H9 (cell line): Measurements from ENCODE around the gene APRT. TPM values are rescaled to one million over a fixed set of nuclear protein-coding genes. Genes with fewer than 3 reads are reported as not detected.

Experiments
- DNase-seq: peaks from one replicate; pipeline ENCODE4 v3.0.0-alpha.2; 2017
- H2AFZ ChIP-seq: one replicate; pipeline ENCODE4 v1.6.1; 2013; ENCODE audit warnings: mild to moderate bottlenecking, low read length, control low read depth, moderate library complexity
- H2AK5ac ChIP-seq: 2 replicates; pipeline ENCODE4 v1.6.1; 2013; ENCODE audit warnings: low read length, control low read depth, mixed read lengths; ENCODE audit not compliant: insufficient read length
- H2BK120ac ChIP-seq: one replicate; pipeline ENCODE4 v1.6.1; 2013; ENCODE audit warnings: low read depth, mild to moderate bottlenecking, low read length, control low read depth, inconsistent platforms; ENCODE audit not compliant: poor library complexity, severe bottlenecking
- H2BK12ac ChIP-seq: 2 replicates; pipeline ENCODE4 v1.6.1; 2013; ENCODE audit warnings: low read length, control low read depth, mixed read lengths, low read depth; ENCODE audit not compliant: insufficient read length
- H2BK15ac ChIP-seq: 2 replicates; pipeline ENCODE4 v1.6.1; 2013; ENCODE audit warnings: low read depth, low read length, control low read depth
- H2BK20ac ChIP-seq: one replicate; pipeline ENCODE4 v1.6.1; 2013; ENCODE audit warnings: low read depth, mild to moderate bottlenecking, low read length, control low read depth, inconsistent platforms; ENCODE audit not compliant: poor library complexity, severe bottlenecking
- H2BK5ac ChIP-seq: 2 replicates; pipeline ENCODE4 v1.6.1; 2013; ENCODE audit warnings: low read length, control low read depth, mixed read lengths; ENCODE audit not compliant: insufficient read length
- H3K14ac ChIP-seq: 2 replicates; pipeline ENCODE4 v1.6.1; 2013; ENCODE audit warnings: low read length, control low read depth; ENCODE audit not compliant: insufficient read depth
- H3K18ac ChIP-seq: 2 replicates; pipeline ENCODE4 v1.6.1; 2013; ENCODE audit warnings: low read depth, mild to moderate bottlenecking, mixed read lengths, low read length, control low read depth; ENCODE audit not compliant: insufficient read length
- H3K23ac ChIP-seq: 2 replicates; pipeline ENCODE4 v1.6.1; 2013; ENCODE audit warnings: low read length, control low read depth, mixed read lengths, low read depth; ENCODE audit not compliant: insufficient read length
- H3K23me2 ChIP-seq: 2 replicates; pipeline ENCODE4 v1.6.1; 2013; ENCODE audit warnings: low read depth, mild to moderate bottlenecking, mixed read lengths, low read length, control low read depth; ENCODE audit not compliant: insufficient read length, poor library complexity, severe bottlenecking
- H3K27ac ChIP-seq: 2 replicates; pipeline ENCODE4 v1.5.1; 2013; ENCODE audit warnings: low read length, control low read depth, mixed read lengths, low read depth; ENCODE audit not compliant: insufficient read length
- H3K27me3 ChIP-seq: 2 replicates; pipeline ENCODE4 v1.6.1; 2013; ENCODE audit warnings: low read length, control low read depth, inconsistent platforms; ENCODE audit not compliant: insufficient read depth
- H3K4ac ChIP-seq: 2 replicates; pipeline ENCODE4 v1.6.1; 2013; ENCODE audit warnings: low read depth, mild to moderate bottlenecking, control low read depth, inconsistent platforms, low read length, moderate library complexity
- H3K4me1 ChIP-seq: 2 replicates; pipeline ENCODE4 v1.6.1; 2013; ENCODE audit warnings: low read length, control low read depth, inconsistent platforms; ENCODE audit not compliant: insufficient read depth
- H3K4me2 ChIP-seq: 2 replicates; pipeline ENCODE4 v1.6.1; 2013; ENCODE audit warnings: low read length, control low read depth, mixed read lengths; ENCODE audit not compliant: insufficient read length, insufficient read depth
- H3K56ac ChIP-seq: 2 replicates; pipeline ENCODE4 v1.6.1; 2013; ENCODE audit warnings: low read depth, mild to moderate bottlenecking, mixed read lengths, low read length, control low read depth; ENCODE audit not compliant: insufficient read length
- H3K79me1 ChIP-seq: 2 replicates; pipeline ENCODE4 v1.6.1; 2013; ENCODE audit warnings: low read depth, mild to moderate bottlenecking, moderate library complexity, low read length, control low read depth, inconsistent platforms; ENCODE audit not compliant: insufficient read depth, poor library complexity, severe bottlenecking
- H3K79me2 ChIP-seq: 2 replicates; pipeline ENCODE4 v1.6.1; 2013; ENCODE audit warnings: low read length, control low read depth, inconsistent platforms; ENCODE audit not compliant: insufficient read depth
- H3K9ac ChIP-seq: 2 replicates; pipeline ENCODE4 v1.6.1; 2013; ENCODE audit warnings: low read length, control low read depth, mixed read lengths; ENCODE audit not compliant: insufficient read length; ENCODE audit errors: extremely low read depth
- H3K9me3 ChIP-seq: one replicate; pipeline ENCODE4 v1.6.1; 2013; ENCODE audit warnings: low read depth, low read length, inconsistent platforms; ENCODE audit not compliant: control insufficient read depth
- H3T11ph ChIP-seq: one replicate; pipeline ENCODE4 v1.6.1; 2013; ENCODE audit warnings: mild to moderate bottlenecking, low read length, control low read depth, inconsistent platforms
- H4K20me1 ChIP-seq: one replicate; pipeline ENCODE4 v1.6.1; 2013; ENCODE audit not compliant: control insufficient read depth, insufficient read length, insufficient read depth
- H4K5ac ChIP-seq: 2 replicates; pipeline ENCODE4 v1.6.1; 2013; ENCODE audit warnings: low read depth, mild to moderate bottlenecking, mixed read lengths, low read length, control low read depth; ENCODE audit not compliant: insufficient read length
- H4K8ac ChIP-seq: replicated peaks from 2 replicates; pipeline ENCODE4 v1.6.1; 2013; ENCODE audit warnings: low read length, control low read depth, mixed read lengths, low read depth; ENCODE audit not compliant: insufficient read length
- H4K91ac ChIP-seq: 2 replicates; pipeline ENCODE4 v1.6.1; 2013; ENCODE audit warnings: low read depth, mild to moderate bottlenecking, moderate library complexity, mixed read lengths, low read length, control low read depth; ENCODE audit not compliant: insufficient read length
- H3K27ac Mint-ChIP-seq, 3 experiments: 2 replicates in 2 of 3; 3 replicates in 1 of 3; pipeline ENCODE4 v1.8.0; 2020 to 2021; ENCODE audit warnings: mixed read lengths in 3 of 3, mild to moderate bottlenecking in 1 of 3, moderate library complexity in 1 of 3
- H3K27me3 Mint-ChIP-seq: 2 replicates; pipeline ENCODE4 v1.8.0; 2021; ENCODE audit warnings: low read depth, mild to moderate bottlenecking, moderate library complexity, mixed read lengths
- H3K36me3 Mint-ChIP-seq, 3 experiments: 2 replicates in 2 of 3; 3 replicates in 1 of 3; pipeline ENCODE4 v1.8.0; 2020 to 2021; ENCODE audit warnings: low read depth in 3 of 3, mixed read lengths in 3 of 3; ENCODE audit not compliant: insufficient read depth in 1 of 3
- H3K4me1 Mint-ChIP-seq, 2 experiments: 2 replicates each; pipeline ENCODE4 v1.8.0; 2020; ENCODE audit warnings: mixed read lengths in 2 of 2
- H3K4me3 Mint-ChIP-seq, 2 experiments: 2 replicates in 1 of 2; 3 replicates in 1 of 2; pipeline ENCODE4 v1.8.0; 2020 to 2021; ENCODE audit warnings: mild to moderate bottlenecking in 2 of 2, mixed read lengths in 2 of 2, moderate library complexity in 1 of 2
- H3K9me3 Mint-ChIP-seq, 2 experiments: 2 replicates in 1 of 2; 3 replicates in 1 of 2; pipeline ENCODE4 v1.8.0; 2020; ENCODE audit warnings: mild to moderate bottlenecking in 2 of 2, mixed read lengths in 2 of 2, moderate library complexity in 1 of 2
- CTCF ChIP-seq: fragments of 200-600 bp; sonication (generic); conservative IDR thresholded peaks from 3 replicates; pipeline ENCODE4 v1.8.0; 2021; ENCODE audit warnings: antibody characterized with exemption, mild to moderate bottlenecking
- WGBS: extraction: QIAGEN DNeasy Blood & Tissue Kit; methylation state at CpG from one replicate; pipeline ENCODE4 v1.1.7; 2013; ENCODE audit warnings: missing lambda C conversion rate, low lambda C conversion rate, mixed read lengths; ENCODE audit not compliant: insufficient read length; ENCODE audit errors: extremely low coverage; 5-methylcytosine and 5-hydroxymethylcytosine counted together
- total RNA-seq: library from RNA; stranded (reverse); gene quantifications from 2 replicates; pipeline ENCODE4 v1.2.1, GENCODE V29; 2021

Gene APRT
- total RNA-seq, 1 experiment from 2014 or later, result 246 TPM

DNA sequence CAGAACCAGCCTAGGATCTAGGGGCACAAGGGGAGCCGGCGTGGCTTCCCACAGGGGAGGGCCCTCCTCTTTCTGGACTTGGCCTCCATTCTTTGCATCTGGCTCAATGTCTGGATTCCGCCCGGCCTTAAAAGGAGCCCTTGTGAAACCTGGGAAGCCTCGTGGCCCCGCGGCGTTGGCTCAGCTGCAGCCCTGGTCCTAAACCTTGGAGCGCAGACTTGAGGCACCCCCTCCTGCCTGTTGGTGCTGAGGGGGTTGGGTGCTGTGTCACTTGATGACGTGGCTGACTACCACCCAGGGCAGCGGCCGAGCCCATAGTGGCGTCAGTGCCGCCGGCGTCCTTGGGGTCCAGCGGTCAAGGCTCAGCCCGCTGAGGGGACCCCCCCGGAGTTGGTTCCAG, 49.6 kb upstream of the APRT start:
- no peak for TF ChIP-seq CTCF
- no peak for DNase-seq
- Mint-ChIP-seq H3K4me3 (no peak overlapping the region), H3K36me3 (peaks cover 19 to 29% (median 22%) of the 10 kb centered on the region in 3 experiments), H3K27ac (no peak overlapping the region), H3K4me1 (peaks cover 4 to 6% of the 10 kb centered on the region in 2 experiments), H3K9me3 (no peaks in the 10 kb centered on the region; a peak in 1 of 5 replicates), H3K27me3 (no peaks in the 10 kb centered on the region)
- H3K79me2 ChIP-seq, result no peaks in the 10 kb centered on the region
- no peak overlapping the region for H4K8ac ChIP-seq
- no peak overlapping the region for H2BK120ac ChIP-seq
- H3K4me1 ChIP-seq, result no peaks in the 10 kb centered on the region
- no peak overlapping the region for H3K23ac ChIP-seq
- no peak overlapping the region for H3K56ac ChIP-seq
- H3K79me1 ChIP-seq, result no peaks in the 10 kb centered on the region
- H3K9me3 ChIP-seq, result no peaks in the 10 kb centered on the region
- H3K9ac ChIP-seq, result no peak overlapping the region
- no peak overlapping the region for H3K4me2 ChIP-seq
- no peak overlapping the region for H2BK20ac ChIP-seq
- H2AFZ ChIP-seq, result no peak overlapping the region
- no peak overlapping the region for H4K5ac ChIP-seq
- no peak overlapping the region for H3T11ph ChIP-seq
- peaks cover 5% of the 10 kb centered on the region for H3K23me2 ChIP-seq
- H2BK12ac ChIP-seq, result no peak overlapping the region
- no peak overlapping the region for H3K14ac ChIP-seq
- no peak overlapping the region for H2AK5ac ChIP-seq
- no peak overlapping the region for H3K27ac ChIP-seq
- no peak overlapping the region for H3K4ac ChIP-seq
- no peak overlapping the region for H2BK5ac ChIP-seq
- no peaks in the 10 kb centered on the region for H4K20me1 ChIP-seq
- no peak overlapping the region for H2BK15ac ChIP-seq
- no peak overlapping the region for H4K91ac ChIP-seq
- H3K27me3 ChIP-seq, result no peaks in the 10 kb centered on the region
- no CpG with 5 or more reads among the region's 19 CpGs for WGBS
- no peak overlapping the region for H3K18ac ChIP-seq
